Measurements from ENCODE around the gene TMEM42. TPM values are rescaled to one million over a fixed set of nuclear protein-coding genes. Genes with fewer than 3 reads are reported as not detected.

The TMEM42 gene
- total and polyA plus RNA-seq, 2 experiments from 2014 or later, result 14.7 to 22.2 TPM

DNA sequence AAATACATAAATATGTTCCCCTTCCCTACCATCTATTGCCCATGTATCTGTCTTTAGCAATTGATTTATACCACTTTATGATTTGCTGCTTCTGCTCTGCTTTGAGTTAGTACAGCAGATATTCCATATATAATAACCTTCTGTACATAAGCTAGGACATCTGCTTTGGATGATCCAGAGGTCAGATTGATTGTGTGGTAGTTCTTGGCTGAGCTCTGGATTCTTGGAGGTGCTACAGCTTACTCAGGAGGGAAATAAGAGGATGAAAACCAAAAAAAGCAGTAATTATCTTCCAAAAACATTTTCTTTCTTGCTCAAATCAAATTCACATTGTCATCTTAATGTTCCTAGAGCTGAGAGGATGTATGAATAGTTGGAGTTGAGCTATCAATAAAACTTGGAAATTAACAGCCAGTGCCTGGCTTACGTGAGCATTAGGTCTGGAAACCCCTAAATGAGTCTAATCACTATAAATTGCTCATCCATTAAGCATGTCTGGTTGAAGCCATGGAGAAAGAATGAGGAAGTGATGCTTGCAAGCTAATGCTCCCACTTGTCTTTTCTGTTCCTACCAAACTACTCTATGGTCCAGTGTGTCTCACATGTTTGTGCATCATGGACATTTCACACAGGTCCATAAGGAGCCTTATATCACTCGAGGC lies 36.3 kb upstream of the TMEM42 start:
- Histone ChIP-seq H3K9me3 (ENCODE audit: low read depth) (no peaks in the 10 kb centered on the region), H3K79me2 (no peaks in the 10 kb centered on the region), H3K4me3 (no peak overlapping the region), H3K4me2 (no peak overlapping the region), H2AFZ (no peak overlapping the region), H3K4me1 (ENCODE audit: insufficient read depth) (no peaks in the 10 kb centered on the region), H3K36me3 (replicated peaks; ENCODE audit: insufficient read depth, low read depth) (no peaks in the 10 kb centered on the region), H3K27me3 (no peaks in the 10 kb centered on the region), H3K9me2 (replicated peaks; ENCODE audit: insufficient read depth) (no peaks in the 10 kb centered on the region), H4K20me1 (ENCODE audit: insufficient read depth, poor library complexity, severe bottlenecking) (no peaks in the 10 kb centered on the region), H3K27ac (no peak overlapping the region)
- DNase-seq (ENCODE audit: low spot score), result no peak
- WGBS (ENCODE audit: low lambda C conversion rate, missing lambda C conversion rate), result 92% methylated on average over 2 of the region's 2 CpGs
- no peak for TF ChIP-seq EZH2 (IDR thresholded peaks at IDR 0.05; ENCODE audit: borderline replicate concordance)
- TF ChIP-seq, protein P1, sequence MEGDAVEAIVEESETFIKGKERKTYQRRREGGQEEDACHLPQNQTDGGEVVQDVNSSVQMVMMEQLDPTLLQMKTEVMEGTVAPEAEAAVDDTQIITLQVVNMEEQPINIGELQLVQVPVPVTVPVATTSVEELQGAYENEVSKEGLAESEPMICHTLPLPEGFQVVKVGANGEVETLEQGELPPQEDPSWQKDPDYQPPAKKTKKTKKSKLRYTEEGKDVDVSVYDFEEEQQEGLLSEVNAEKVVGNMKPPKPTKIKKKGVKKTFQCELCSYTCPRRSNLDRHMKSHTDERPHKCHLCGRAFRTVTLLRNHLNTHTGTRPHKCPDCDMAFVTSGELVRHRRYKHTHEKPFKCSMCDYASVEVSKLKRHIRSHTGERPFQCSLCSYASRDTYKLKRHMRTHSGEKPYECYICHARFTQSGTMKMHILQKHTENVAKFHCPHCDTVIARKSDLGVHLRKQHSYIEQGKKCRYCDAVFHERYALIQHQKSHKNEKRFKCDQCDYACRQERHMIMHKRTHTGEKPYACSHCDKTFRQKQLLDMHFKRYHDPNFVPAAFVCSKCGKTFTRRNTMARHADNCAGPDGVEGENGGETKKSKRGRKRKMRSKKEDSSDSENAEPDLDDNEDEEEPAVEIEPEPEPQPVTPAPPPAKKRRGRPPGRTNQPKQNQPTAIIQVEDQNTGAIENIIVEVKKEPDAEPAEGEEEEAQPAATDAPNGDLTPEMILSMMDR (IDR thresholded peaks at IDR 0.05; ENCODE audit: poor library complexity), result no peak
- TF ChIP-seq EZH2phosphoT487 (IDR thresholded peaks at IDR 0.05; ENCODE audit: low read depth, severe bottlenecking, unreplicated experiment), result no peak

GRCh38 chr3:44827196-44827595 lies 34.5 kb upstream of the TMEM42 start:
- WGBS (ENCODE audit: low lambda C conversion rate, missing lambda C conversion rate), result 96% methylated on average over 3 of the region's 3 CpGs

DNA sequence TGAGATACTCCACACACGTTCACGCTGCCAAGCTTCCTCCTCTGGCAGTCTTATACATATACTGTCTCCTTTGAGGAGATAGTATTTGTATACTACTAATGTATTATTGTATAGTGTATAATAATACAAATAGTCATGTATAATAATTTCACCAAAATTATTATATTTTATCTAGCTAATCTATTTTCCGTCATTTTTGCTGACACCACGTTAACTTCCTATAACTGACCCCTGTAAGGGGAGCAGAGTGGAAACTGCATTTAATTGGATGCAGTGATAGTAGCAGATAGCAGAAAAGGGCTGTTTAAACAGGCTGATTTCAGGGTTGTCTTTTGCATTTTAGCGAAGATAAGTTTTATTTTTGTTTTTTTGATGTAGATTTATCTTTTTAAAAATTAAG lies 30.5 kb upstream of the TMEM42 start:
- TF ChIP-seq EZH2phosphoT487 (IDR thresholded peaks at IDR 0.05; ENCODE audit: low read depth, severe bottlenecking, unreplicated experiment), result no peak
- TF ChIP-seq, protein P1 (IDR thresholded peaks at IDR 0.05; ENCODE audit: poor library complexity), result no peak
- no peak for TF ChIP-seq EZH2 (IDR thresholded peaks at IDR 0.05; ENCODE audit: borderline replicate concordance)
- Histone ChIP-seq H3K27ac (no peak overlapping the region), H3K79me2 (no peaks in the 10 kb centered on the region), H3K9me3 (ENCODE audit: low read depth) (no peaks in the 10 kb centered on the region), H3K36me3 (replicated peaks; ENCODE audit: insufficient read depth, low read depth) (no peaks in the 10 kb centered on the region), H4K20me1 (ENCODE audit: insufficient read depth, poor library complexity, severe bottlenecking) (no peaks in the 10 kb centered on the region), H2AFZ (no peak overlapping the region), H3K4me2 (no peak overlapping the region), H3K9me2 (replicated peaks; ENCODE audit: insufficient read depth) (no peaks in the 10 kb centered on the region), H3K4me3 (no peak overlapping the region), H3K27me3 (no peaks in the 10 kb centered on the region), H3K4me1 (ENCODE audit: insufficient read depth) (no peaks in the 10 kb centered on the region)
- DNase-seq (ENCODE audit: low spot score), result no peak
- WGBS (ENCODE audit: low lambda C conversion rate, missing lambda C conversion rate), result 97% methylated on average over 5 of the region's 5 CpGs

More at GRCh38 chr3:44827196-44827595, 34.5 kb upstream of the TMEM42 start:
- Histone ChIP-seq H3K9me2 (replicated peaks; ENCODE audit: insufficient read depth) (no peaks in the 10 kb centered on the region), H4K20me1 (ENCODE audit: insufficient read depth, poor library complexity, severe bottlenecking) (no peaks in the 10 kb centered on the region), H3K36me3 (replicated peaks; ENCODE audit: insufficient read depth, low read depth) (no peaks in the 10 kb centered on the region), H3K27ac (no peak overlapping the region), H2AFZ (no peak overlapping the region), H3K4me2 (no peak overlapping the region), H3K27me3 (no peaks in the 10 kb centered on the region), H3K4me3 (no peak overlapping the region), H3K79me2 (no peaks in the 10 kb centered on the region), H3K9me3 (ENCODE audit: low read depth) (no peaks in the 10 kb centered on the region), H3K4me1 (ENCODE audit: insufficient read depth) (no peaks in the 10 kb centered on the region)
- DNase-seq (ENCODE audit: low spot score), result no peak
- no peak for TF ChIP-seq EZH2phosphoT487 (IDR thresholded peaks at IDR 0.05; ENCODE audit: low read depth, severe bottlenecking, unreplicated experiment)
- TF ChIP-seq, protein P1 (IDR thresholded peaks at IDR 0.05; ENCODE audit: poor library complexity), result no peak
- TF ChIP-seq EZH2 (IDR thresholded peaks at IDR 0.05; ENCODE audit: borderline replicate concordance), result no peak

Data from hepatocyte (in vitro differentiated cells).